ENCODE results near the gene FMN2. TPM values are rescaled to one million over a fixed set of nuclear protein-coding genes. Genes with fewer than 3 reads are reported as not detected.

FMN2 gene
- total RNA-seq, 1 donor from 2014 or later, result not detected

DNA sequence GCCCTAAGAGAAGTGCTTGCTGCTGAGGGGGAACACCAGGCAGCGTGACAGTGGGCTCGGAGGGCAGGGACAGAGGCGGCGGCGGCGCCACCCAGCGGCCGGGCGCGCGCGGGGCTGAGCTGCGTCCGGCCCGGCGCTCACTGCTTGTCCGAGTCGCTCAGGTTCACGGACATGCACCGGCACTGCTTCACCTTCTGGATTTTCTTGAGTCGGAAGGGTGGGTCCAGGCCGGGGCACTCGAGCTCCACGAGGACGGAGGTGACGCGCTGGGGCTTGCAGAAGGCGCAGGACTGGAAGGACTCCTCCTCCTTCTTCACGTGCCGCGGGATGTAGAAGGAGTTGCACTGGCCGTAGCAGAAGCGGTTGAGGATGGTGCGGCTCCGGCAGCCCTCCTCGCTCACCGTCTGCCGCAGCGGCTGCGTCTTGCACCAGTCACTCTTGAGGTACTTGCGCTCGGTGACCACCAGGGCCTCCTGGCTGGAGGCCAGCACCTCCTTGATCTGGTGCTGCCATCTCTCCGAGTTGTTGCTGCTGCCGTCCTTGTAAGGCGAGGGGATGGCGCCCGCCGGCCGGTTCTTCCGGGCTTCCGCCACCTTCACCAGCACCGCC is 401.3 kb downstream of the FMN2 start:
- CTCF ChIA-PET, result no interaction called here
- DNase-seq (no peak), ATAC-seq (ENCODE audit: low read depth) (no peak)
- H3K36me3 Mint-ChIP-seq (ENCODE audit: low read depth), result no peaks in the 10 kb centered on the region
- no peak overlapping the region for H3K4me3 Mint-ChIP-seq
- no peaks in the 10 kb centered on the region for H3K27me3 Mint-ChIP-seq
- peaks cover 6% of the 10 kb centered on the region for H3K9me3 Mint-ChIP-seq
- H3K27ac Mint-ChIP-seq, result no peak overlapping the region
- intact Hi-C loops (cut with micrococcal nuclease), result no loop called here
- POLR2A ChIA-PET, result no interaction called here
- TF ChIP-seq, protein P1, sequence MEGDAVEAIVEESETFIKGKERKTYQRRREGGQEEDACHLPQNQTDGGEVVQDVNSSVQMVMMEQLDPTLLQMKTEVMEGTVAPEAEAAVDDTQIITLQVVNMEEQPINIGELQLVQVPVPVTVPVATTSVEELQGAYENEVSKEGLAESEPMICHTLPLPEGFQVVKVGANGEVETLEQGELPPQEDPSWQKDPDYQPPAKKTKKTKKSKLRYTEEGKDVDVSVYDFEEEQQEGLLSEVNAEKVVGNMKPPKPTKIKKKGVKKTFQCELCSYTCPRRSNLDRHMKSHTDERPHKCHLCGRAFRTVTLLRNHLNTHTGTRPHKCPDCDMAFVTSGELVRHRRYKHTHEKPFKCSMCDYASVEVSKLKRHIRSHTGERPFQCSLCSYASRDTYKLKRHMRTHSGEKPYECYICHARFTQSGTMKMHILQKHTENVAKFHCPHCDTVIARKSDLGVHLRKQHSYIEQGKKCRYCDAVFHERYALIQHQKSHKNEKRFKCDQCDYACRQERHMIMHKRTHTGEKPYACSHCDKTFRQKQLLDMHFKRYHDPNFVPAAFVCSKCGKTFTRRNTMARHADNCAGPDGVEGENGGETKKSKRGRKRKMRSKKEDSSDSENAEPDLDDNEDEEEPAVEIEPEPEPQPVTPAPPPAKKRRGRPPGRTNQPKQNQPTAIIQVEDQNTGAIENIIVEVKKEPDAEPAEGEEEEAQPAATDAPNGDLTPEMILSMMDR (IDR thresholded peaks at IDR 0.05), result no peak
- no peaks in the 10 kb centered on the region for H3K4me1 Mint-ChIP-seq

DNA sequence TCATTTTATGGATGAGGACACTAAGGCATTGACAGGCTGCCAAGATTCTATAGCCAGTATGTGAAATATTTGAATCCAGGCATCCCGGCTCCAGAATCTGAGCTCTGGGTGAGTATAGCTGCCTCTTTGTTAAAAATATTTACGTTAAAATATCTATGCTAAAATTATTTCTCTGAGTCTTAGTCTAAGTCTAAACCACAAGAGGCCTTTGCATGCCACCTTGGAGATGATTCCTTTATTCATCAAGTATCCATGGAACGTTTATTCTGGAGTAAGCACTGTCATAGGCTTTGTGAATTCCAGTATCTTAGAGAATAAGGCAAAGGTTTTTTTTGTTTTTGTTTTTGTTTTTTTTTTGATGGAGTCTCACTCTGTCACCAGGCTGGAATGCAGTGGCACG is 403.9 kb downstream of the FMN2 start:
- no peak for DNase-seq
- intact Hi-C loops (cut with micrococcal nuclease), result no loop called here
- Mint-ChIP-seq H3K36me3 (ENCODE audit: low read depth) (no peaks in the 10 kb centered on the region), H3K27ac (no peak overlapping the region), H3K27me3 (no peaks in the 10 kb centered on the region), H3K4me3 (no peak overlapping the region), H3K4me1 (no peaks in the 10 kb centered on the region), H3K9me3 (peaks cover 6% of the 10 kb centered on the region)
- ATAC-seq (ENCODE audit: low read depth), result no peak
- TF ChIP-seq, protein P1 (IDR thresholded peaks at IDR 0.05), result no peak
- ChIA-PET CTCF (no interaction called here), POLR2A (no interaction called here)

DNA sequence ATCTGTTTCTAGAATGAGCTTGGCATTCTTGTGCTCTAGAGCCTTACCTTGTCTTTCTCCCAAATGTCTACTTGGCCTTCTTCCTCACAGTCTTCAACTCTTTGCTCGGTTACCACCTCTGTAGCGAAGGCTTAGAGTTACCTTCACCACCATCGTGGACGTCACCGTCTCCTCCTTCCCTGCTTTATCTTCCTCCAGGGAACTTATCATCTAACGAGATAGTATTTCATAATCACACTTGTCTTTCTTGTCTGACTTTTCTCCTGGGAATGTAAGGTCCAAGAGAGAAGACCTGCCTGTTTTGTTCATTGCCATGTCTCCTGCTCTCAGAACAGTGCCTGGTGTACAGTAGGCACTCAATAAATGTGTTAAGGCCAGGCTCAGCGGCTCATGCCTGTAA is 404.7 kb downstream of the FMN2 start:
- H3K4me3 Mint-ChIP-seq, result no peak overlapping the region
- no peak overlapping the region for H3K27ac Mint-ChIP-seq
- H3K9me3 Mint-ChIP-seq, result peaks cover 6% of the 10 kb centered on the region
- H3K4me1 Mint-ChIP-seq, result no peaks in the 10 kb centered on the region
- TF ChIP-seq, protein P1 (IDR thresholded peaks at IDR 0.05), result no peak
- no peaks in the 10 kb centered on the region for H3K27me3 Mint-ChIP-seq
- no peaks in the 10 kb centered on the region for H3K36me3 Mint-ChIP-seq (ENCODE audit: low read depth)
- ChIA-PET CTCF (no interaction called here), POLR2A (no interaction called here)
- intact Hi-C loops (cut with micrococcal nuclease), result no loop called here
- DNase-seq (no peak), ATAC-seq (ENCODE audit: low read depth) (no peak)

DNA sequence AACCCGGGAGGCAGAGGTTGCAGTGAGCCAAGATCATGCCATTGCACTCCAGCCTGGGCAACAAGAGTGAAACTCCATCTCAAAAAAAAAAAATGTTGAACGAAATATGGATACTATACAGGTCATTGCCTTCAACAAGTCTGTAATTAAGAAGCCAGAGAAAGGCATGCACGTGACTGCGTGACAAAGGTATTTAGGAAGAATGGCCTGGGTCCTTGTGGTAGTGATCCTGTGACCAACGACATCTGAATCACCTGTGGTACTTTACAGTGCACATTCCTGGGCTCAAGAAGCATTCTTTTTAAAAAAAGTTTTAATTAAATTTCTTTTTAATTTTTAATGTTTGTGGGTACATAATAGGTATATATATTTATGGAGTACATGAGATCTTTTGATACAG is 405.3 kb downstream of the FMN2 start:
- Mint-ChIP-seq H3K27me3 (no peaks in the 10 kb centered on the region), H3K27ac (no peak overlapping the region), H3K4me3 (no peak overlapping the region), H3K36me3 (ENCODE audit: low read depth) (no peaks in the 10 kb centered on the region), H3K4me1 (no peaks in the 10 kb centered on the region), H3K9me3 (peaks cover 2% of the 10 kb centered on the region)
- ATAC-seq (ENCODE audit: low read depth) (no peak), DNase-seq (no peak)
- intact Hi-C loops (cut with micrococcal nuclease), result no loop called here
- ChIA-PET POLR2A (no interaction called here), CTCF (no interaction called here)
- TF ChIP-seq, protein P1 (IDR thresholded peaks at IDR 0.05), result no peak

DNA sequence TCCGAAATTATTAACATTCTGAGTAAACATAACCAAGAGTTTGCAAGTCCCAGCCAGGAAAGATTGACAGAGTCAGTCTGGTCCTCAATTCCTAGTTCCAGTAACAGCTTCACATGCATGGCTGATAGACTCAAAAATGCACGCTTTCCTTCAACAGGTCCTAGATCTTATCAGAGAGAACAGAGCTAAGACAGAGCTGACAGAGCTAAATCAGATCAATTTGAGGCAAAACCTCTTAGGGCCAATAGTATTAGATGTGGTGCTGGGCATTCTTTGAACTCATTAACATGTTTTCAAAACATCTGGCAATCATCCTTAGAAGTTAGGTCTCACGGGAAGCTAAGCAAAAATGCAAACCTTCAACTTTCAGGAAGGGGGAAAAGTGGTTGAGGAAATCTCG is 406.2 kb downstream of the FMN2 start:
- CTCF ChIA-PET, result no interaction called here
- ATAC-seq (ENCODE audit: low read depth), result no peak
- H3K4me3 Mint-ChIP-seq, result no peak overlapping the region

More for the DNA sequence above, 406.2 kb downstream of the FMN2 start:
- no peaks in the 10 kb centered on the region for H3K27me3 Mint-ChIP-seq
- intact Hi-C loops (cut with micrococcal nuclease), result no loop called here
- DNase-seq, result no peak
- no peak overlapping the region for H3K27ac Mint-ChIP-seq
- TF ChIP-seq, protein P1 (IDR thresholded peaks at IDR 0.05), result no peak
- POLR2A ChIA-PET, result no interaction called here
- peaks cover 2% of the 10 kb centered on the region for H3K9me3 Mint-ChIP-seq
- H3K36me3 Mint-ChIP-seq (ENCODE audit: low read depth), result no peaks in the 10 kb centered on the region
- no peaks in the 10 kb centered on the region for H3K4me1 Mint-ChIP-seq
